K562 (cell line): ENCODE measurements around the gene DOK1. TPM values are rescaled to one million over a fixed set of nuclear protein-coding genes. Genes with fewer than 3 reads are reported as not detected.

Source experiments
- ELF1 ChIP-seq: fragments of 200-800 bp; sonication (Bioruptor generic); IDR thresholded peaks from 2 replicates; pipeline ENCODE4 v1.6.1; 2016; ENCODE audit warnings: missing genetic modification characterization, missing compliant biosample characterization
- HDAC1 ChIP-seq, 2 experiments: fragments of 450-650 bp; IDR thresholded peaks; 2 replicates each; pipeline ENCODE4 v1.6.1; 2016 to 2017; ENCODE audit warnings: inconsistent platforms in 1 of 2, mild to moderate bottlenecking in 1 of 2, moderate library complexity in 1 of 2
- HMGN3 ChIP-seq: IDR thresholded peaks from 2 replicates; pipeline ENCODE4 v1.6.1; 2011; ENCODE audit warnings: borderline replicate concordance, low read depth, mild to moderate bottlenecking, mixed read lengths, low read length; ENCODE audit not compliant: insufficient read length; ENCODE audit errors: extremely low read depth
- MYC ChIP-seq, 2 experiments: fragments of 250-450 bp in 1 of 2; sonication (Bioruptor Pico) in 1 of 2; IDR thresholded peaks; 2 replicates each; pipeline versions ENCODE4 v1.5.1 to v1.6.1; 2012 to 2021; ENCODE audit warnings: low read depth in 2 of 2, borderline replicate concordance in 1 of 2, improper control_type of control experiment in 1 of 2, low read length in 1 of 2, mild to moderate bottlenecking in 1 of 2, moderate library complexity in 1 of 2
- PHF8 ChIP-seq: fragments of 200-600 bp; sonication (generic); IDR thresholded peaks from 2 replicates; pipeline ENCODE4 v1.6.1; 2012; ENCODE audit warnings: mixed run types, mild to moderate bottlenecking, inconsistent platforms, low read length, moderate library complexity, borderline replicate concordance
- TRIM24 ChIP-seq, 2 experiments: fragments of 450-650 bp; IDR thresholded peaks; 2 replicates each; pipeline ENCODE4 v1.6.1; 2016
- ZNF830 ChIP-seq: fragments of 250-450 bp; sonication (Bioruptor Pico); IDR thresholded peaks from 2 replicates; pipeline ENCODE4 v1.5.0; 2021; ENCODE audit warnings: mild to moderate bottlenecking
- polyA plus RNA-seq, 8 experiments: library from polyadenylated mRNA; depleted of rRNA in 4 of 8; stranded (reverse) in 5 of 8; unstranded in 3 of 8; fragments of >200 nt; fragmentation: Nextera tagmentation in 2 of 8; fragmentation: Illumina TruSeq in 1 of 8; extraction: Ambion mirVana in 2 of 8; extraction: Trizol in 1 of 8; gene quantifications; 2 replicates each; pipeline versions ENCODE4 v1.2.1 to v1.2.3, GENCODE V29; 2011 to 2014; ENCODE audit warnings: inconsistent platforms in 1 of 8, missing spikeins in 1 of 8
- total RNA-seq, 7 experiments: library from RNA; depleted of rRNA in 6 of 7; stranded (reverse); fragments of >200 nt in 6 of 7; fragmentation: Illumina TruSeq in 2 of 7; extraction: Trizol in 2 of 7; gene quantifications; 2 replicates each; pipeline versions ENCODE4 v1.2.1 to v1.2.3, GENCODE V29; 2011 to 2021; ENCODE audit warnings: low replicate concordance in 1 of 7
- TF ChIP-seq, protein P1 (sequence below): fragments of 450-650 bp; IDR thresholded peaks from 2 replicates; pipeline ENCODE4 v1.6.1; 2016
- TF ChIP-seq, protein P2 (sequence below): fragments of 250-450 bp; sonication (Bioruptor Pico); IDR thresholded peaks from 2 replicates; pipeline ENCODE4 v1.5.0; 2020; ENCODE audit warnings: mild to moderate bottlenecking
- TF ChIP-seq, protein P3 (sequence below): fragments of 450-650 bp; IDR thresholded peaks from 2 replicates; pipeline ENCODE4 v1.6.1; 2016; ENCODE audit warnings: mild to moderate bottlenecking, moderate library complexity

DOK1 gene
- total and polyA plus RNA-seq, 9 of the 15 experiments (the other 6 are each of a cell fraction or from before 2014, with no cell fraction given): 0.59 to 36.4 (median 16.1) TPM

DNA sequence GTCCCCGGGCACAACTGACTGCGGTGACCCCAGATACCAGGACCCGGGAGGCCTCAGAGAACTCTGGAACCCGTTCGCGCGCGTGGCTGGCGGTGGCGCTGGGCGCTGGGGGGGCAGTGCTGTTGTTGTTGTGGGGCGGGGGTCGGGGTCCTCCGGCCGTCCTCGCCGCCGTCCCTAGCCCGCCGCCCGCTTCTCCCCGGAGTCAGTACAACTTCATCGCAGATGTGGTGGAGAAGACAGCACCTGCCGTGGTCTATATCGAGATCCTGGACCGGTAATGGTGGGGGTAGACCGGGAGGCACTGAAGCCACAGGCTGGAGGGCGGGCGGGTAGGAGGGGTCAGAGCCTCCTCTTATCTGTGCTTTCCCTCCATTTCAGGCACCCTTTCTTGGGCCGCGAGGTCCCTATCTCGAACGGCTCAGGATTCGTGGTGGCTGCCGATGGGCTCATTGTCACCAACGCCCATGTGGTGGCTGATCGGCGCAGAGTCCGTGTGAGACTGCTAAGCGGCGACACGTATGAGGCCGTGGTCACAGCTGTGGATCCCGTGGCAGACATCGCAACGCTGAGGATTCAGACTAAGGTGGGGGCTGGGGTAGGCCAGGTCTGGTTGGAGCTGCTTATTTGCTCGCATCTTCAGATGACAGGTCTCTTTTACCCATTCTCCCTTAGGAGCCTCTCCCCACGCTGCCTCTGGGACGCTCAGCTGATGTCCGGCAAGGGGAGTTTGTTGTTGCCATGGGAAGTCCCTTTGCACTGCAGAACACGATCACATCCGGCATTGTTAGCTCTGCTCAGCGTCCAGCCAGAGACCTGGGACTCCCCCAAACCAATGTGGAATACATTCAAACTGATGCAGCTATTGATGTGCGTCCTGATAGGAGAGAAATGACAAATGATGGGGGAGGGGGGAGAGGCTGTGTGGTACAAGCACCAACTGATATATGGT is 24.0 kb upstream of the DOK1 start (continued):
- TF ChIP-seq, protein P1, sequence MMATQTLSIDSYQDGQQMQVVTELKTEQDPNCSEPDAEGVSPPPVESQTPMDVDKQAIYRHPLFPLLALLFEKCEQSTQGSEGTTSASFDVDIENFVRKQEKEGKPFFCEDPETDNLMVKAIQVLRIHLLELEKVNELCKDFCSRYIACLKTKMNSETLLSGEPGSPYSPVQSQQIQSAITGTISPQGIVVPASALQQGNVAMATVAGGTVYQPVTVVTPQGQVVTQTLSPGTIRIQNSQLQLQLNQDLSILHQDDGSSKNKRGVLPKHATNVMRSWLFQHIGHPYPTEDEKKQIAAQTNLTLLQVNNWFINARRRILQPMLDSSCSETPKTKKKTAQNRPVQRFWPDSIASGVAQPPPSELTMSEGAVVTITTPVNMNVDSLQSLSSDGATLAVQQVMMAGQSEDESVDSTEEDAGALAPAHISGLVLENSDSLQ: peak; percentile 21; the same call in 1 of the 2 replicates
- TF ChIP-seq TRIM24 (IDR thresholded peaks at IDR 0.05): peak in 1 of 2 experiments; percentile 59; a peak in 2 of 4 replicates
- TF ChIP-seq, protein P2, sequence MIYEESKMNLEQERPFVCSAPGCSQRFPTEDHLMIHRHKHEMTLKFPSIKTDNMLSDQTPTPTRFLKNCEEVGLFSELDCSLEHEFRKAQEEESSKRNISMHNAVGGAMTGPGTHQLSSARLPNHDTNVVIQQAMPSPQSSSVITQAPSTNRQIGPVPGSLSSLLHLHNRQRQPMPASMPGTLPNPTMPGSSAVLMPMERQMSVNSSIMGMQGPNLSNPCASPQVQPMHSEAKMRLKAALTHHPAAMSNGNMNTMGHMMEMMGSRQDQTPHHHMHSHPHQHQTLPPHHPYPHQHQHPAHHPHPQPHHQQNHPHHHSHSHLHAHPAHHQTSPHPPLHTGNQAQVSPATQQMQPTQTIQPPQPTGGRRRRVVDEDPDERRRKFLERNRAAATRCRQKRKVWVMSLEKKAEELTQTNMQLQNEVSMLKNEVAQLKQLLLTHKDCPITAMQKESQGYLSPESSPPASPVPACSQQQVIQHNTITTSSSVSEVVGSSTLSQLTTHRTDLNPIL (CRISPR knock-in tag): no peak
- 0 out of 2 replicates have a peak, but pooled peaks have one; percentile 58 for TF ChIP-seq ZNF830 (CRISPR knock-in tag)
- TF ChIP-seq PHF8: peak; percentile 49; the same call in 1 of the 2 replicates
- TF ChIP-seq, protein P3, sequence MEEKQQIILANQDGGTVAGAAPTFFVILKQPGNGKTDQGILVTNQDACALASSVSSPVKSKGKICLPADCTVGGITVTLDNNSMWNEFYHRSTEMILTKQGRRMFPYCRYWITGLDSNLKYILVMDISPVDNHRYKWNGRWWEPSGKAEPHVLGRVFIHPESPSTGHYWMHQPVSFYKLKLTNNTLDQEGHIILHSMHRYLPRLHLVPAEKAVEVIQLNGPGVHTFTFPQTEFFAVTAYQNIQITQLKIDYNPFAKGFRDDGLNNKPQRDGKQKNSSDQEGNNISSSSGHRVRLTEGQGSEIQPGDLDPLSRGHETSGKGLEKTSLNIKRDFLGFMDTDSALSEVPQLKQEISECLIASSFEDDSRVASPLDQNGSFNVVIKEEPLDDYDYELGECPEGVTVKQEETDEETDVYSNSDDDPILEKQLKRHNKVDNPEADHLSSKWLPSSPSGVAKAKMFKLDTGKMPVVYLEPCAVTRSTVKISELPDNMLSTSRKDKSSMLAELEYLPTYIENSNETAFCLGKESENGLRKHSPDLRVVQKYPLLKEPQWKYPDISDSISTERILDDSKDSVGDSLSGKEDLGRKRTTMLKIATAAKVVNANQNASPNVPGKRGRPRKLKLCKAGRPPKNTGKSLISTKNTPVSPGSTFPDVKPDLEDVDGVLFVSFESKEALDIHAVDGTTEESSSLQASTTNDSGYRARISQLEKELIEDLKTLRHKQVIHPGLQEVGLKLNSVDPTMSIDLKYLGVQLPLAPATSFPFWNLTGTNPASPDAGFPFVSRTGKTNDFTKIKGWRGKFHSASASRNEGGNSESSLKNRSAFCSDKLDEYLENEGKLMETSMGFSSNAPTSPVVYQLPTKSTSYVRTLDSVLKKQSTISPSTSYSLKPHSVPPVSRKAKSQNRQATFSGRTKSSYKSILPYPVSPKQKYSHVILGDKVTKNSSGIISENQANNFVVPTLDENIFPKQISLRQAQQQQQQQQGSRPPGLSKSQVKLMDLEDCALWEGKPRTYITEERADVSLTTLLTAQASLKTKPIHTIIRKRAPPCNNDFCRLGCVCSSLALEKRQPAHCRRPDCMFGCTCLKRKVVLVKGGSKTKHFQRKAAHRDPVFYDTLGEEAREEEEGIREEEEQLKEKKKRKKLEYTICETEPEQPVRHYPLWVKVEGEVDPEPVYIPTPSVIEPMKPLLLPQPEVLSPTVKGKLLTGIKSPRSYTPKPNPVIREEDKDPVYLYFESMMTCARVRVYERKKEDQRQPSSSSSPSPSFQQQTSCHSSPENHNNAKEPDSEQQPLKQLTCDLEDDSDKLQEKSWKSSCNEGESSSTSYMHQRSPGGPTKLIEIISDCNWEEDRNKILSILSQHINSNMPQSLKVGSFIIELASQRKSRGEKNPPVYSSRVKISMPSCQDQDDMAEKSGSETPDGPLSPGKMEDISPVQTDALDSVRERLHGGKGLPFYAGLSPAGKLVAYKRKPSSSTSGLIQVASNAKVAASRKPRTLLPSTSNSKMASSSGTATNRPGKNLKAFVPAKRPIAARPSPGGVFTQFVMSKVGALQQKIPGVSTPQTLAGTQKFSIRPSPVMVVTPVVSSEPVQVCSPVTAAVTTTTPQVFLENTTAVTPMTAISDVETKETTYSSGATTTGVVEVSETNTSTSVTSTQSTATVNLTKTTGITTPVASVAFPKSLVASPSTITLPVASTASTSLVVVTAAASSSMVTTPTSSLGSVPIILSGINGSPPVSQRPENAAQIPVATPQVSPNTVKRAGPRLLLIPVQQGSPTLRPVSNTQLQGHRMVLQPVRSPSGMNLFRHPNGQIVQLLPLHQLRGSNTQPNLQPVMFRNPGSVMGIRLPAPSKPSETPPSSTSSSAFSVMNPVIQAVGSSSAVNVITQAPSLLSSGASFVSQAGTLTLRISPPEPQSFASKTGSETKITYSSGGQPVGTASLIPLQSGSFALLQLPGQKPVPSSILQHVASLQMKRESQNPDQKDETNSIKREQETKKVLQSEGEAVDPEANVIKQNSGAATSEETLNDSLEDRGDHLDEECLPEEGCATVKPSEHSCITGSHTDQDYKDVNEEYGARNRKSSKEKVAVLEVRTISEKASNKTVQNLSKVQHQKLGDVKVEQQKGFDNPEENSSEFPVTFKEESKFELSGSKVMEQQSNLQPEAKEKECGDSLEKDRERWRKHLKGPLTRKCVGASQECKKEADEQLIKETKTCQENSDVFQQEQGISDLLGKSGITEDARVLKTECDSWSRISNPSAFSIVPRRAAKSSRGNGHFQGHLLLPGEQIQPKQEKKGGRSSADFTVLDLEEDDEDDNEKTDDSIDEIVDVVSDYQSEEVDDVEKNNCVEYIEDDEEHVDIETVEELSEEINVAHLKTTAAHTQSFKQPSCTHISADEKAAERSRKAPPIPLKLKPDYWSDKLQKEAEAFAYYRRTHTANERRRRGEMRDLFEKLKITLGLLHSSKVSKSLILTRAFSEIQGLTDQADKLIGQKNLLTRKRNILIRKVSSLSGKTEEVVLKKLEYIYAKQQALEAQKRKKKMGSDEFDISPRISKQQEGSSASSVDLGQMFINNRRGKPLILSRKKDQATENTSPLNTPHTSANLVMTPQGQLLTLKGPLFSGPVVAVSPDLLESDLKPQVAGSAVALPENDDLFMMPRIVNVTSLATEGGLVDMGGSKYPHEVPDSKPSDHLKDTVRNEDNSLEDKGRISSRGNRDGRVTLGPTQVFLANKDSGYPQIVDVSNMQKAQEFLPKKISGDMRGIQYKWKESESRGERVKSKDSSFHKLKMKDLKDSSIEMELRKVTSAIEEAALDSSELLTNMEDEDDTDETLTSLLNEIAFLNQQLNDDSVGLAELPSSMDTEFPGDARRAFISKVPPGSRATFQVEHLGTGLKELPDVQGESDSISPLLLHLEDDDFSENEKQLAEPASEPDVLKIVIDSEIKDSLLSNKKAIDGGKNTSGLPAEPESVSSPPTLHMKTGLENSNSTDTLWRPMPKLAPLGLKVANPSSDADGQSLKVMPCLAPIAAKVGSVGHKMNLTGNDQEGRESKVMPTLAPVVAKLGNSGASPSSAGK: peak; percentile 96
- TF ChIP-seq ELF1 (tag): 0 out of 2 replicates have a peak, but pooled peaks have one; percentile 21
- TF ChIP-seq HDAC1 (IDR thresholded peaks at IDR 0.05): peak in 1 of 2 experiments; percentile 79; a peak in 2 of 4 replicates
- peak; percentile 53 for TF ChIP-seq HMGN3
- peak; percentile 91 for TF ChIP-seq MYC (IDR thresholded peaks at IDR 0.05; ENCODE audit: low read depth, low read length)
- no peak; the same call in 1 of the 2 replicates for TF ChIP-seq MYC (CRISPR knock-in tag; IDR thresholded peaks at IDR 0.05; ENCODE audit: borderline replicate concordance, low read depth)
